ENCODE results near the gene MEIS2.

The MEIS2 gene

GRCh38 chr15:37100109-37100965 lies at the start of gene MEIS2:
Gene MEIS2 (minus strand): TSS chr15:37100549. CDS start chr15:37099466, 1,083 bp downstream.
- peak; percentile 19 to 30 for DNase-seq

GRCh38 chr15:37149146-37149545 lies 48.8 kb upstream of the MEIS2 start:
- no peak for DNase-seq

GRCh38 chr15:37148714-37149113 lies 48.4 kb upstream of the MEIS2 start:
- DNase-seq, result no peak

- no peak for DNase-seq
Measured at GRCh38 chr15:37143351-37143750, 43.0 kb upstream of the MEIS2 start.

- no peak for DNase-seq
Measured at GRCh38 chr15:37142371-37142770, 42.0 kb upstream of the MEIS2 start.

- no peak for DNase-seq
Measured at GRCh38 chr15:37140531-37141058, 40.2 kb upstream of the MEIS2 start.

- no peak for DNase-seq
Measured at GRCh38 chr15:37138591-37139215, 38.4 kb upstream of the MEIS2 start.

- no peak for DNase-seq
Measured at GRCh38 chr15:37137221-37137620, 36.9 kb upstream of the MEIS2 start.

- no peak for DNase-seq
Measured at GRCh38 chr15:37136666-37137065, 36.3 kb upstream of the MEIS2 start.

- DNase-seq, result no peak
Measured at GRCh38 chr15:37135225-37135624, 34.9 kb upstream of the MEIS2 start.

- peak in 1 of 2 donors; percentile 8 for DNase-seq
Measured at GRCh38 chr15:37134699-37135131, 34.4 kb upstream of the MEIS2 start.

GRCh38 chr15:37134244-37134643 lies 33.9 kb upstream of the MEIS2 start:
- DNase-seq, result no peak

- no peak for DNase-seq
Measured at GRCh38 chr15:37133602-37134001, 33.3 kb upstream of the MEIS2 start.

- DNase-seq, result no peak
Measured at GRCh38 chr15:37132826-37133417, 32.6 kb upstream of the MEIS2 start.

- DNase-seq, result no peak
Measured at GRCh38 chr15:37131621-37132020, 31.3 kb upstream of the MEIS2 start.

GRCh38 chr15:37130356-37130755 lies 30.0 kb upstream of the MEIS2 start:
- DNase-seq, result no peak

- no peak for DNase-seq
Measured at GRCh38 chr15:37125143-37125542, 24.8 kb upstream of the MEIS2 start.

GRCh38 chr15:37124331-37124730 lies 24.0 kb upstream of the MEIS2 start:
- DNase-seq, result no peak

- no peak for DNase-seq
Measured at GRCh38 chr15:37122703-37123102, 22.4 kb upstream of the MEIS2 start.

- DNase-seq, result no peak
Measured at GRCh38 chr15:37121492-37121891, 21.1 kb upstream of the MEIS2 start.

- no peak for DNase-seq
Measured at GRCh38 chr15:37117030-37117429, 16.7 kb upstream of the MEIS2 start.

- no peak for DNase-seq
Measured at GRCh38 chr15:37115538-37115937, 15.2 kb upstream of the MEIS2 start.

GRCh38 chr15:37112971-37113670 lies 12.8 kb upstream of the MEIS2 start:
- no peak for DNase-seq
